ENCODE data around the gene FSTL4.

FSTL4 gene

DNA sequence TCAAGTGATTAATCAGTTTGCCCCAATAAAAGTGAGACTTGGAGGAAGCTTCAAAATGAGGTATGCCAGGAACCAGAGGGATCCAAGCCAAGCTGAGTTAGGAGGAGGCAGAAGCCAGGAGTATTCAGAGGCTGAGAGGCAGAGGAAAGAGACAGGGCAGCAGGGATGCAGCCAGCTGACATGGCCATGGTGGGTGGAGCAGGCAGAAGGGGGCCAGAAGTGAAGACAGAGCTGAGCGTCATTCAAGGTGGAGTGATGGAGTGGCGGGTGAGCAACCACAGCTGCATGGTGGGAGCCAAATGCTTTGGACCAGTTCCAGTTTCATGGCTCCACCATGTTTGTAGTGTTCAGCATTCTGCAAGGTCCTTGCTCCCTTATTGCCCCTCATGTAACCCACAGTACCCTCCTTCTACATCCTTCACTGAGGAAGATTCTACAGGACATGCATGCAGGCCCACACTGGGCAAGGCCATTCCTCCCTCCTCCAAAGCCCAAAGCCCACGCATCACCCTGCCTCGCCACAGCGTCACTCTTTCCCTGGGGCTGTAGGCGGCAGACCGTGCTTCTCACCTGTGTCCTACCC is 100.6 kb downstream of the FSTL4 start:
- no peak for DNase-seq

DNA sequence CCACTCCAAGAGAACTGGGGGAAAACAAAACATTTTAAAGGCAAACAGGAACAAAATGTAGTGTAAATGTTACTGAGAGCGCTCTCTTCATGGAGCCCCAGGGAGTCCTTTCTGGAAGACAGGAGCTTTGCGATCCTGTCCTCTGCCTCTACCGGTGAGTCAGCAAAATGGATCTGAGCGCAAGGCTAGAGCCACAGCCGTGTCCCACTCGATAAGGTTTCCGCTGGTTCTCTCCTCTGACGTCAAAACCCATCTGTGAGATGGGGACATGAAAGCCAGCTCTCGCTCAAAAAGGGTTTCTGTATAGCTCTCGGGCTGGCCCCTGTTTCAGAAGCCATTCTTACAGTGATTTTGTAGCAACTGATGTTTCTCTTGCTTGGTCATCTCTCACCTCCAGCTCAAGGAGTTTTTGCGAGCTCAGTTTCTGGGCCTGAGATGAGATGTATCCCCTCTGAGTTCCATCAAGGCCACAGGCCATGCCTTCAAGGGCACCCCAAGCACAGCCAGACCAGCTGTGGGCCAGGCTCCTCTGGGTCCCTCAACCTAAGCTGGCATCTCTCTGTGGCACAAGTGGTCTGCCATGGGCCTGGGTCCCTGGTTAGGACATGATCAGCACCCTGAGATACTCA is 101.6 kb downstream of the FSTL4 start:
- DNase-seq, result no peak

DNA sequence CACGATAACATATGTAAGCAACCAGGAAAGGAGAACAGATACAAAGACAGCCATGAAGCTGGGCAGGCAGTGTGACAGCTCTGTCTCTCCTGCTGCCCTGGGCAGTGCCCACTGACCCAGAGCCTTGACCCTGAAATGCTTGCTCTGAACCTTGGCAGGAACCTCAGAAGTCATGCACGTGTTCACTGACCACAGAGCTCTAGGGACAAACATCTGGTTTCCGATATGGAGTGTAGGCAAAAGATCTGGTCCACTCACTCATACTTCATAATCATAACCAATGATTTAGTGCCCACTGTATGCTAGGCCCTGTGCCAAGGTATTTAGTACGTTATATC is 102.6 kb downstream of the FSTL4 start:
- no peak for DNase-seq

DNA sequence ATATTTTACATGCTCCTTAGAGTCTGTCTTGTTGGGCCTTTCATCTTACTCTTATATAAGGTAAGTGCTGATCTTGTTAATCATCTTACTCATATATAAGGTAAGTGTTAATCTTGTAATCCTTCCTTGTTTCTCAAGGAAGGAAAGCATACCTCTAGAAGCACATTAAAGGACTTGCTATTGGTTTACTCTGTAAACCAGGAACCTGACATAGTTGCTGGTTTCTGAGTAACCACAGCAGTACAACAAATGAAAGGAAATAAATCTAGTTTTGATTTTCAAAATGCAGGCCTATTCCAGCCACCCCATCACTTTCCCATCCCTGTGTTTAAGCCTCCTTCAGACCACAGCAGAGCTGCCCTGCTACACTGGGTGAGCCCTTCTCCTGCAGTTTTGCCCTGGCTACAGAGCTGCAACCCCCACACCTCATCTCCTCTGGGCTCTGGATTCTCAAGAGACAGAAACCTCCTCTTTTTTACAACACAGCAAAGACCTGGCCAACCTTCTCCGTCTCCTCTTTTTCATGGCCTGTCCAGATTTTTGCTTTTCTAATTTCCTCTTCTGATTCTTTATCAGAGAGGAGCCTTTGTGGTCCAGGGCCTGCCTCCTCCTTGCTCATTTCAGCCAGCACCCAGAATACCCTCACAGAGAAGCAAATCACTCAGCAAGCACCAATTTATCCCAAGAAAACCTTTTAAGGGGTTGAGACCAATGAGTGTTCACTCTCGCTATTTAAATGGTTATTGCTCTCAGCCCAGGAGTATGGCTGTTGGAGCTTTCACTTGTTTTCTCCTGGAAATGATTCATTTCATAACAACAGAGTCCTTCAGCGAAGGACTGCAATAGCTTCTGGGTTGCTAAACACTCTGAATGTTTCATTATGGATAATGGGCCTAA is 103.2 kb downstream of the FSTL4 start:
- DNase-seq, result no peak

DNA sequence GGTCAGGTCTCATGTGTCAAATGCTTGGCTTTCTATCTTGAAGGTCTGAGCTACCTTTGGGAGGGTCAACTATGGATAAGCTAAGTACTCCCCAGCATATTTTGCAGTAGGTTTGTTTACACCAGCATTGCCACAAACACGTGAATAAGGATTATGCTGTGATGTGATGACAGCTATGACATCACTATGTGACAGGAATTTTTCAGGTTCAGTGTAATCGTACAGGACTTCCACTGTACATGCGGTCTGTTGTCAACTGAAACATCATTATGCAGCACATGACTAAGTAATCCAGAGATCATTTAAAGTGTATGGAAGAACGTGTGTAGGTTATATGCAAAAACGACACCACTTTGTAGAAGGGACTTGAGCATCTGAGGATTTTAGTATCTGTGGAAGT is 104.0 kb downstream of the FSTL4 start:
- DNase-seq, result no peak

DNA sequence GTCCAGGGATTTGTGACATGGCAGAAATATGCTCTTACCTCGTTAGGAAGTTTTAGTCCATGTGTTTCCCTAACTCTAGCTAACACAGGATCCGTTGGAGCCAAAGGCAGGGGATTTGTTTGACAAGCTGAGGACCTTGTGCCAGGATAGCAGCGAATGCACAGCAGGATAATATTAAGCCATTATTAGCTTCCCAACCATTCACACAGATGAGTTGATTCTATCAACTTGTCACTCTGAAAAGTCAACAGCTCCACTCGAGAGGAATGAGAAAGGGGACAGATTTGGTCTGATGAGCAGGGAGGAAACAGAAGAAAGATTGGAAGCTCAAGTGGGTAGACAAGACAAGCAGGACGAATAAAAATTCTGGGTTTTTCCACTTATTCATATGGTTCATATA is 106.2 kb downstream of the FSTL4 start:
- DNase-seq, result no peak

DNA sequence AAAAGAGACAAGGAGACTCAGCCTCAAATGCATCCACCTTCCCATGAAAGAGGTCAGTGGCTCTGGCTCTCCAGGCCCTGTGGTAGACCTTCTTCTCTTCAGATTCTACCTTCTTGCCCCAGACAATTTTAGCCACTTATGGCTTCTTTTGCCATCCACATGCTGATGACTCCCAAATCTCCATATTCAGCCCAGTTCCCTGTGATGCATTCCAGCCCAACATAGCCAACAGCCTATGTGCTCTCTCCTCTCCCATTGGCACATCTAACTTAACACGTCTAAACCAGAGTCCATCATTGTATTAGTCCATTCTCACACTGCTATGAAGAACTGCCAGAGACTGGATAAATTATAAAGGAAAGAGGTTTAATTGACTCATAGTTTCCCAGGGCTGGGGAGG is 108.8 kb downstream of the FSTL4 start:
- no peak for DNase-seq

DNA sequence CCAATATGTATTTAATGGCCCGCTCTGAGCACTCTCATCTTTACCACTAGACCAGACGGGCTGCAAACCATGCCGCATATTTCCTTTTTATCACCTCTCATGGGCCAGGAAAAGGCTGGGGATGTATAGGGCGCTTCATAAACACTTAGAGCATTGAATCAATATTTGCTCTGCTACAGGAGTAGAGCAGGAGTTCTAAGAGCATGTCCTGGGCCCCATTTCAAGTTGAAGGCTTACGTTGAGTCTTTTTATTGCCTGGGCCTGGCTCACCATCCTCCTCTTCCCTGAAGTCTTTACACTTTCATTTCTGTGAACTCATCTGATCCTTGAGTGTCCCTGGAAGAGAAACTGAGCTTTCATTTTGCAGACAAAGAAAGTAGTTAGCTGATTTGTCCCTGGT is 112.4 kb downstream of the FSTL4 start:
- no peak for DNase-seq

DNA sequence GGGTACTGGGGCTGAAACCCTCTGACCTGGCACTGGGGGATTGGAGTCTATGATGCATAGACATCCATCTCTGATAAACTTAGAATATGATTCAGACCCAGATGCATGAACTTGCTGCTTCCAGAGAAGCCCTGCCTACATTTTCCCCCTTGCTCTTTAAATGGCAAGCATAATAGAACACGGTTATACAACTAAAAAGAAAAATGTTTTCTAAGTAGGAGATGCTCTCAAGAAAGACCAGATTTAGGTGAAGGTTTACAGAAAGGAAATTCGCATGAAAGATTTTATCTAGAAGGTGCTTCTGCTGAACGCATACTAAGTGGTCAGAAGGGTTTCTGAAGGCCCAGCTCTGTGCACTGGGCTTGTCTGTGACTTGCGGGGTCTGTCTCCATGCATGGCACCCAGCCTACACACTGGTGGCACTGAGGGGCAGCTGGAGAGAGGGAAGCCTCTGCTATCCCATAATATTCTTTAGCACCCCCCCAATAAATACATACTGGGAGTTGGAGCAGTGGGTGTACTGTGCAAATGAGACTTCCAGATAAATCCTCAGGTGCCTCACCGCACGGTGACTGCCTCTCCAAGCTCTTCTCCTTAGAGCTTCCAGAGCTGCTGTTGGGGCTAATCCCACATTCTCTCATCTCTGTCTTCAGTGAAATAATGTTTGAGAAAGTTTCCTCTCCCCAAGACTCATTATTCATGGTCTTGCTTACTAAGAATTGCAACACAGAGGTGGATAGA is 114.6 kb downstream of the FSTL4 start:
- DNase-seq, result no peak

DNA sequence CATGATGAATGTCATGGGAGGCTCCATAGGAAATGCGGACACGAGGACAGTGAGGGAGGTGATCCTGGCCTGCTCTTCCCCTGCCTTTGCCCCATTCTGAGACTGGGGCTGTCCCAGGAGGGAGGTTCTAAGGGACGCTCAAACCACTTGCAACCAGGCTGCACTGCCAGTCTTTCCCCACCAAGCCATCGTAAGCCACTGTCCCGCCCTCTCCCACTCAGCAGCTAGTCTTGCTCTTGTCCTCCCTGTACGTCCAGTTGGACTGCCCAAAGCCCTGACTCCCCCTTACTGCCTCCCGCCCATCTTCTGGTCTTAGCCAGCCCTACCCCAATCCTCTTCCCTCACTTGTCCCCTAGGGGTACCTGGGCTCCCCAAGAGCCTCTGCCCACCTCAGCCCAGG is 115.7 kb downstream of the FSTL4 start:
- no peak for DNase-seq

DNA sequence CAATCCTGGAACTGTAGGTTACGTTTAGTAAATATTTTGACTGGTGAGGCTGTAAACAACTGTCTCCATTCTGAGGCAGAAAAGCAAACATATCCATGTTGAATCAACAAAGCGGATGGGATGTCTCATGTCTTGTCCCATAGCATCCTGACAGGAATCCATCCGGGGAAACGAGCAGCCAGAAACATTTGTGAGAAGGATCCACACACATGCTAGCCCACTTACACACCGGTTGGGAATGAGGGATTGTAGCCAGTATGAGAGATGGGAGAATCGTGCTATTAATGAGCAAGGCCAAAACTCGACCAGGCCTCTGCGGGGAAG is 117.5 kb downstream of the FSTL4 start:
- no peak for DNase-seq

DNA sequence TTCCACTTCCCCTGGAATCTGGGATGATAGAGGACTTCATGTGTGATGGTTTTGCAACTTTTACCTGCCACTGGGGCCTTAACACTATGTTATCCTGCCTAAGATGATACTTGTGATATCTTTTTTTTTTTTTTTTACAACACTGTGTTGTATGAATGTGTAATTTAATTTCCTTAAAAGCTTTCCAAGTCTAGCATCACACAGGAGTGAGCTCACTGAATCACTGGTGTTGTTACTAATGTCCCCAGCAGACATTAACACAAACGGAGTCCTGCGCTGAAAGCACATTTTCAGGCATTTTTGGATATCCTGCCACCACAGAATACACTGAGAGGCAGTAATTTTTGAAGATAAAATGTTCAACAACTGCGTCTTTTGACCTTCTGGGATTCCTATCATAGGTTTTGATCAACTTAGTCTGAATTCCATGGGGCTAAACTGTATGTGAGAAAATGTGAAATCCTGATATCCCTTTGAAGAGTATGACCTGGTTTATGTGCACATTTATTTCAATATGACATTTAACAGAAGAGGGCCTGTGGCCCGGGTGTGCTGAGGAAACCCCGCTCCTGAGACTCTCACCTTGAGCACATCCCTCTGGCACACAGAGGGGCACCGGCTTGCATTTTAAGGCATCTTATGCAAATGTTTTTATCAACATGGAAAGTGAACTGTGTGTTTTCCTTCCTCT is 118.0 kb downstream of the FSTL4 start:
- no peak for DNase-seq

DNA sequence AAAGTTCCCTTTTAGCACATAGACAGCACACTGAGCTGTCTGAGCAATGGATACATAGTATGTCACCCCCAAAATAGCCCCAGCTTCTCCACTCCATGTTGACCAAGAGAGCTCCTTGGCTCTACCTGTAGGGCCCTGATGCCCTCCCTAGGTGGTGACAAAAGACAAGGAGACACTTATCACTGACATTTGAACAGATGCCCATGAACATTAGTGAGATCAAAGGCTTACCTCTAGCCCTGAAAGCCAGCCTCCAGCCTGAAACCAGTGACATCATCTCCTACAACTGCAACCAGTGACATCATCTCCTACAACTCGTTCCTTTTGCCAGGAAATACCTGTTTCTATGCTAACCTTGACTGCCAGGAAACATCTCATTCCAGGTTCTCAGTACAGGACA is 122.7 kb downstream of the FSTL4 start:
- no peak for DNase-seq

DNA sequence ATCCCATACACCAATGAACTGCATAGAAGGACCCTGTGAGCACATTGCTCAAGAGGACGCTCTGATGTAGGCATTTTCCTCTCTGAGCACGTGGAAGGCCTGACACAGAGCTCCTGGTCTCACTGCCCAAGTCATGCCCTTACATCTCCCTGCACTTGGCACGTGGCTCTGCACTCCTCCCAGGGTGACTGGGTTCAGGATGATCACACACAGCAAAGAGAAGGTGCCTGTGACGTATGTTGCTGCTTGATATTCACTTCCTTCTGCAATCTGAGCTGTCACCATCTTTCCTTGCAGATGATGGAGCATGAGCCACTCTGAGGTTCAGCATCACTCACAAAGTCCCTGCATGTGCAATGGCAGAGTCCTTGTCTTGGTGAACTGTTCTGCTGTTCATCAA is 125.2 kb downstream of the FSTL4 start:
- DNase-seq, result peak; percentile 23

DNA sequence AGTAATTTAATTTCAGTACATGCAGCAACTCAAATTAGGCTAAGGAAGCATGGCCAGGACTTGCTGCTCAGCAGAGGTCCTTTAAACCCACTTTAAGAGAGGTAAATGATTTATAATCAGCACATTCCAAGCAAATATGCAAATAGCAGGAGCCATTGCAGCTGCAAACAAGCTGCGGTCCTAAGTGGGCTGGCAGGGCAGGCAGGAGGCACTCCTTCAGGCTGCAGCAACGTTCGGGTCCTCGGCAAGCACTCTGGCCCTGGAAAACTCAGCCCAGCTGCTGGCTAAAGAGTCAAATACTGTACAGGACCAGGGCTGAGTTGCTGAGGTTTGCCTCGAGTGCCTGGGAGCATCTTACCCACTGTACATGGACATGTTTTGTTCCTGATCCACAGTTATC is 126.9 kb downstream of the FSTL4 start:
- no peak for DNase-seq

DNA sequence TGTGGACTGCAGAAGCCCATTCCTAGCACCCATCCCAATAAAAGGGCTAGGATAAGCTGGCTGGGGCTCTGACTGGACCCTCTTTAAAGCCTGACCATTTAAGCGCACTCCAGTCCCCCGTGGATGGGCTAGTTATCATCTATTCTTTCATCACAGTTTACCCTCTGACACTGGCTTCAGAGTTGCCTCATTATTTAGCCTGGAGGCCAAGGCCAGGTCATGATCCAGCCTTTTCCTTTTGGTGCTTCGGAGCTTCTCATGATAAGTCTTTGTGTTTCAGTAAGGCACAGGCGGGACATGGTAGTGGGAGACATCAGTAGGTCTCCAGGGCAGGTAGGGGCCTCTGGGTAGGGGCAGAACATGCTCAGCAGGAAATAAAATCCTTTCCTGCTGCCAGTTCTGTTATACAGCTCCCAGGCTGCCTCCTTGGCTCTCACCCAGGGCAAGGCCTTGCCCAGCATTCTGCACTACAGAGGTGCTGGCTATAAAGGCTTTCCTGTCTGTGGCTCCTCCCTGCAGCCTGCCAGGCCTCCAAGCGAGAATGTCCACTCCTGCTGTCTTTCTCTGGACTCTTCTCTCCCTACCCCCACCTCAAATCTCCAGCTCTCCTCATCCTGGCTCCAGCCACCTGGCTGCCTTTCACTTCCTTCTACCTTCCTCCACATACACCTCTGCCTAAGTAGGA is 128.8 kb downstream of the FSTL4 start:
- DNase-seq, result no peak

DNA sequence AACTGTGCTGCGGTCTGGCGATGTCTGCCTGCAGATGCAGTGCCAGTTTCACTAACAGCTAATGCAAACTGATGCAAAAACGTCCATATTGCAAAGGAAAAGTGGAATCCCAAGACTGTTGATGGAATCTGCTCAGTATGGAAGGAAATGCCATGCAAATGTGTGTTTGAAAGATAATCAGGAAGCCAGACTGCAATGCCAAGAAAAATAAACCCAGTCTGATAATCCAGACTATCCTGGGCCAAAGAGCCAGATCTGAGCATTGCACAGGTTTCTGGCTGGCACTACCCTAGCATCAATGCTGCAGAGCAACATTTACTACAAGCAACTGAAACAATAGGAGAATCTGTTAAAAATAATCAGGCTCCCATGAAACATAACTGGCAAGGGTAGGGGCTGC is 130.3 kb downstream of the FSTL4 start:
- no peak for DNase-seq

DNA sequence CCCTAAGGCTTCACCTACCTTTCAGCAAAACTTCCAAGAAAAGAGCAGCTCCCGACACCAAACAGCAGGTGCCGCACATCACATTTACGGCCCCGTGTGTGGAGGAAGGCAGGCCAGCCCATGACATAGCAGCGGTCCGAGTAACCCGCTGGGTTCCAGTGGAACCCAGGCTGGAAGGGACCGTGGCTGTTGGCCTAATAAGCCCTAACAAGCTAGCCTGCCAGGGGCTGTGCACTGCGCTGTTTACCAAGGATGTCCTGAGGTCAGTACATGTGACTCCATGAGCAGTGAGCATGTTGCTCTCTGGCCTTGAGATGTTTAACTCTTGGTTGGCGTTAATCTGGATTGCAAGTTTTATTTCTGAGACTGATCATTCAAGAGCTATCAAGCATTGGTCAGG is 131.5 kb downstream of the FSTL4 start:
- DNase-seq, result no peak

DNA sequence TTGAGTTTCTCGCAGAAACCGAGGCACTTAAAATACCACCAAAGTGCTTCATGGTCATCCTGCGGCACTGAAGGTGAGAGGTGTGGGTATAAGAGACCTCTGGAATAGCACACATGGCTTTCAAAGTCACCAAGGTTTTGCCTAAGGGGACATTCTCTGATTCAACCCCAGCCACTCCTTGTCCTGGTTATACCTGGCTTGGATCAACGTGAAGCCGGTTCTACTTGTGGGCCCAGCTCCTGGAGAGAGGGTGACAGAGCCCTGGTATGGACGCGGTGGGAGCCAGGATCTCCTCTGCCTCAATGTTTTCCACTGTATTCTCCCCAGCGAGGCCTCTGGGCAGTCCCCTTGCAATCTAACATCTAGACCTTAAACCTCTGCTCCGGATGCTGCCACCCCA is 132.0 kb downstream of the FSTL4 start:
- no peak for DNase-seq

DNA sequence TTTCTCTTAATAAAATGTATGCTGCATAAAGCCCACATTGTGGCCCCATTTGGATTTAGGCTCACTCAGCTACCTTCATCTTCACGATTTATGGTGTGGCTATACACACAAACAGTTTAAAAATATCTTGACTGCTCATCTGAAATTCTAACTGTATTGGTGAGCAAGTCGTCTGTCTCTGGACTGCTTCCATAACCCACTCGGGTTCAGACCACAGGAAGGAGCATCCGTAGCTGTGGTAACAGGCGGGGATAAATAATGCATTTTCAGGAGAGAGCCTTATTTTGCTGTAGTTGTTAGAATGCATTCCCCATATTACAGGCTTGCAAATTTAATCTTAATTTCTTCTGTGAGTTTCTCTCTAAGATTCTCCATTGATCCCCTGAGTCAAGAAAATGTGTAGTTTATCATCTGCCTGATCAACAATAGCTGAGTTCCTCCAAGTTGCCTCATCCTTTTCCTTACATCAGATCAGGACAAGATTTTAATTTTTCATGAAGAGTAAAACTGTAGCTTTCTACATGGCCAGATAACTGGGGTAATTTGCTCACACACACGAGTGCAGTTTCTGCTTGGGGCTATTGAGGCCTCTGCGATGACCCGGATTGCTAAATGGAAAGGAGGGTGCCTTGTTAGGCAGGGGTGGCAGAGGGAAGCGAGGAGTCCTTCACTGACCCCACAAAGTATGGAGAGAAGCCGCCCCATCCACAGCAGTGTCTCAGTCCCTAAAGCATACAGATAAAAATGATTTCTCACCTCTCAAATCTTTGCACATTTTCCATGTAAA is 133.9 kb downstream of the FSTL4 start:
- DNase-seq, result no peak

DNA sequence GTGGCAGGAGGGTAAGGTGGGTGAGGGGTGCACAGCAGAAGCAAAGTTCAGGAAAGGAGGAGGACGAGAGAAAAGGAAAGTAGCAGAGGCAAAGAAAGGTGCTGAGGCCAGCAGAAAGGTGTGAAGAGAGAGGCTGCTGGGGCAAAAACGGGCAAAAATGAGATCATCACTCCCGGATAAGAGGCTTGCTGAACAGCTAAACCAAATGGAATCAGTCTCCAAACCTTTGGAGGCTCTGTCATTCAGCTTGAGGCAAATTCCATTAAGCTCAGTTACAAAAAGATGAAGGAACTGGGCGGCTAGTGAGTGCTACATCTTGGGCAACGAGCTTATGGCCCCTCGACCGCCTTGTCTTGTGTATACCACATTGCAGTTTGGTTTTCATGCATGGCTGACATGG is 136.4 kb downstream of the FSTL4 start:
- no peak for DNase-seq
